SW480 (cell line): Measurements from ENCODE around the gene SHISAL2B.
"Not testable (repeated sequence)": the region's sequence is repeated elsewhere in the genome, so short reads cannot be mapped to it uniquely, and the experiment has no call there.

Experiments used
- DNase-seq: peaks from one replicate; pipeline ENCODE4 v3.0.0-alpha.2; 2016; ENCODE audit warnings: low spot score

The SHISAL2B gene

DNA sequence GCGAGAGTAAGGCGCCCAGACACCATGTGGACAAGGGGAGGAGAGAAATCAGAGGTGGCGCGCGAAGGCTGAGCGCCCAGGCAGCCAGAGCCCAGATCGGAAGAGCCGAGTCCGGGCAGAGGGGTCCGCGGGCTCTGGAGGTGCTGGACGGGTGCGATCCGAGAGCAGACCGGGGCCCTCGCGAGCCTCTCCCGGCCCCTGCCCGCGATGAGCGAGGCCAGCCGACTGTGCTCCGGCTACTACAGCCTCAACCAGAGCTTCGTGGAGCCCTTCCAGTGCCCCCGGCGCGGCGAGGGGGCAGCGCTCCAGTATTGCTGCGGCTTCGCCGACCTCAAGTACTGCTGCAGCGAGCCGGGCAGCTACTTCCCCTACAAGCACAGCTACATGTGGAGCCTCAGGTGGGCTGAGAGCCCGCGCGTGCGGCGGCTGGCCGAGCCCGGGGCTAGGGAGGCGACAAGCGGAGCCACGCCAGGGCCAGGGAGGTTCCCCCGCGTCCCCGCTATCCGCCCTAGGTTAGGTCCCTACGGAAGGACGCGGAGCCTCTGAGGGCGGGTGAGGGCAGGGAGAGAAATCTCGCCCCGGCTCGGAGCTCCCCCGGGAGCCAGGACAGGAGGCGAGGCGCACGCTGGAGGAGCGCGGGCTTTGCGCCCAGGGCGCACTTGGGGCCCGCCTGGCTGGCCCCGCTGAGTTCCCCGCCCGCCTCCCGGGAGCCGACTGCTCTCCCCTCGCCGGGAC, at the start of gene SHISAL2B:
TSS of gene SHISAL2B (plus strand) at position 87 of the 735 bp plus-strand sequence. CDS start at position 208, 121 bp downstream.
- DNase-seq = no peak

DNA sequence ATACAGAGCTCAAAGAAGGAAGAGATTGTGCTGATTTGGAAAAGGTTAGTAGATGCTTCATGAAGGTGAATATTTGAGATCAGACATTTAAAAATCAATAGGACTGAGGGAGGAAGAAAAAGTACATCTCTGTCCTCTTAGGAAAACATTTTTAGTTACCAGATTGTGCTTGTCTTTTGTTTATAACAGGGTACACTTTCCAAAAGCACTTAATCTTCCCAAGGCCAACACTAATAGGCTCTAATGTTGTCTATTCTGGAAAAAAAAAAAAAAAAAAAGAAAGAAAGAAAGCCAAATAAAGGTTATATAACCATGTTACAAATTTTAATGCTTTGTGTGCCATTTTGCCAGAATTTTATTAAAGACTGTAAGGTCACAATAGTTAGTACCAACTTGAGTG, 45.5 kb upstream of the SHISAL2B start:
- no peak for DNase-seq

DNA sequence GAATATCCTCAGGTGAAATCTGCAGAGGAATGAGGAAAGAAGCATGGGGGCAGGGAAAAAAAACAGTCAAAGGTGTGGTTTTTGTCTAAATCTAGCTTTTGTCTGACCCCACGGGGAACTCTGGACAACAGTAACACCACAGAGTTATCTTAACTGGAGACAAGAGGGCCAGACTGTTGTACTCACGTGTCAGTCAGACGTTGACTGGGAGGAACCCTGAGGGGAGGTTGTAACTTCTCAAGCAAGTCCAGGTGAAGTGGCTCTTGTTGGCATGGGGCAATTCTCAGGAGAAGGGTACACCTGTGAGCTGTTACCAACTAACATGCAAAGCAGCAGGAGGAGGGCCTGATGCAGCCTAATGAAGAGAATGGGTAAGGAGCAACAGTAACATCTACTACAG, 44.1 kb upstream of the SHISAL2B start:
- no peak for DNase-seq

DNA sequence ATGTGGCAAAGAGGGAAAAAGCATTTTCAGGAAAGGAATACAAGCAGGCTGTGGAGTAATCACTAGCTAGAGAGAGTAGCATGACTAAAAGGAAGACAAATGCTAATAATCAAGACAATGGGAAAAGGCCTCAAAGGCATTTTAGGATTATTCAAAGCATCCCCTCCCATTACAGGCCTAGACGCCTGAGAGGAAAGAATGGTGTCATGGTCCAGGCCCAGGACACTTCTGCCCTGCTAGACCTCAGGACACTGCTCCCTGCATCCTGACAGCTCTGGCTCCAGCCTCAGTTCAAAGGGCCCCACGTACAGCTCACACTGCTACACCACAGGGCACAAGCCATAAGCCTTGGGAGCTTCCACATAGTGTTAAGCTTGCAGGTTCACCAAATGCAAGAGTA, 40.8 kb upstream of the SHISAL2B start:
- DNase-seq = no peak

DNA sequence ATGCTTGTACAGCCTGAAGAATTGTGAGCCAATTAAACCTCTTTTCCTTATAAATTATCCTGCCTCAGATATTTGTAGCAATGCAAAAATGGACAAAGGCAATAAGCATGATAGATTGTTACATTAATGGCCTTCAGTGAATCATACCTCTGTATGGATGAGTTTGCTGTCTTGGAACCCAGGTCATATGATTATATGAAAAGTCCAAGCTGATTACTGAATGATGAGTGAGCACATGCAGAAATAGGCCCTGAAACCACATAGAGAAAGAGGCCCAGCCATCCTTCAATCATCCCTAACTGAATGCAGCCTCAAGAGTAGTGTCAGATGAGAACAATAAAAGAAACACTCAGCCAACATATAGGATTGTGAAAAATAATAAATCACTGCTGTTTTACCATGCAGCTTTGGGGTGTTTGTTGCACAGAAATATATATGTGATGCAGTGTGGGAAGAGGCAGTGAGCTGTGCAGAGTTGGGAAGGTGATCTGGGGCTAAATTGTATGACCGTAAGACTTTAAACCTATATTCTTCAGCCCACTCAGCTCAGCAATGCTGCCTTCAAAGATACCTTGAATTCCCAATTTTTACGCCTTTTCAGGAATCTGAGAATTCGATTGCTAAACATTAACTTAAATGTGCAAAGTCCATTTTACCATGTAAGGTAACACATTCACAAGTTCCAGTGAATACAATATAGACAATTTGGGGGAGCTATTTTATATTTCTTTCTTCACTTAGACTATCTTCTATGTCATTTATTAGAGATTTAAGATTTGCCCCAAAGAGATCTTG, 36.3 kb upstream of the SHISAL2B start:
- no peak for DNase-seq

DNA sequence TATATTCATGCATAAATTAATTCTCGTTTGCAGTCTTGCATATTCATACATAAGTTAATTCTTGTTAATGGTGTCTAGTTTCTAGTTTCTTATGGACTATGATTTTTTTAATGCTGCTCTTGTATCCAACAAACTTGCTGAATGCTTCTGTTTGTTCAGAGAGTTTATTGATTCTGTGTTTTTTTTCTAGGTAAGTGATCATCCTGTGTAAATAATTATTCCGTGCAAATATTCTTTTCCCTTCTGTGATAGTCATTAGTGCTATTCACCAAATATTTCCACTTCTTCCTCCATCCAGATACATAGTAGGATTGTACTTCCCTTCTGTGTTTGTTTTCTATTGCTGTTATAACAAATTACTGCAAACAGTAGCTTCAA, 35.8 kb upstream of the SHISAL2B start:
- no peak for DNase-seq

DNA sequence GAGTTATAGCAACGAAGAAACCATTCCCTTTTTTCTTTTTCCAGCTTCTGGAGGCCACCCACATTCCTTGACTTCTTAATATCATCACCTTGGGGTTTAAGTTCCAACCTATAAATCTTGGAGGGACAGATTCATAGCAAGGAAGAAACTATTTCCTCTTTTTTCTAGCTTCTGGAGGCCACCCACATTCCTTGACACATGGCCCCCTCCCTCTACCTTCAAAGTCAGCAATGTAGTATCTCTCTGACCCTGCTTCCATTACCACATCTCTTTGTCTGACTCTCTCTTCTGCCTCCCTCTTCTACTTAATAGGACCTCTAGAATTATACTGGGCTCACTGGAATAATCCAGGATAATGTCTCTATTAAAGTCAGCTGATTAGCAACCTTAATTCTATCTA, 34.7 kb upstream of the SHISAL2B start:
- no peak for DNase-seq

DNA sequence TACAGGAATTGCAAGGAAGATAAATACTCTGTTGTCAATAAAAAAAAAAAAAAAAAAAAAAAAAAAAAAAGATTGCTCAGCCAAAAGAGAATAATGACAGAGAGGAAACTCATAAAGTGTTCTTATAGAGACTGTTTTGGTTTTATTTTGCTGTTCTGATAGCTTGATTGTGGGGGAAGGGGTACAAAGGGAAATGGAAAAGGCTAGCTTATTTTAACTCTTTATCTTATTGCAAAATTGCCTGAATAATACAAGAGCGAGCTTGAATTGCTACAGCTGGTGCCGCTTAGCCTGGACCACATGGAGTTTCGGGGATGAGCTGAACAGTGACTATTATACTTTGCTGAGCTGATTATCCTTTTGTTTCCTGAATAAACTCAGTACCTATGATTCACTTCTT, 31.0 kb upstream of the SHISAL2B start:
- DNase-seq = no peak

DNA sequence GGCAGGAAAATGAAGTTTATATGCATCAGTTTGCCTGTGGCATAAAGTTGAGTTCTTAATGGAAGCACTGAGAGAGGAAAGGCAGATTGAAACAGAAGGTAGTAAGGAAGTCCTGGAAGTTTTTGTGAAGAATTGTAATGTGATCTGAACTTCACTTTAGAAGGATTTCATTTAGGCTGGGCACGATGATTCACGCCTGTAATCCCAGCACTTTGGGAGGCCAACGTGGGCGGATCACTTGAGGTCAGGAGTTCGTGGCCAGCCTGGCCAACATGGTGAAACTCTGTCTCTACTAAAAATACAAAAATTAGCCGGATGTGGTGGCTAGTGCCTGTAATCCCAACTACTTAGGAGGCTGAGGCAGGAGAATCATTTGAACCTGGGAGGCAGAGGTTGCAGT, 27.1 kb upstream of the SHISAL2B start:
- DNase-seq = not testable (repeated sequence)

DNA sequence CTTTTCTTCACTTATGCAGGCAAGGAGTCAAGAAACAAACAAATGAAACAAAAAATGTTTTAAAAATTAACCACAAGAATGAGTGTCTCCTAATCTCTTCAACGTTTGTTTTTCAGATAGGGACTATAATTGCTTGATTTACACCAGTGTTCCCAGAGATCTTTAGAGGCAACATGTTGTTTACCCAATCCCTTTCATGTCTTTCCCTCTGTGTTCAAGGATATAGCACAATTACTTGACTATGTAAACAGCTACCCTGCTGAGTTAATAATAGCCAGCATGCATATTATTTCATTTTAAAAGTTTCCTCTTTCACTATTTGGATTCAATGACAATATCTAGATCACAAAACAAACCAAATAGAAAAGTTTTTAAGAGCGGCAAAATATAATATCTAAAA, 25.1 kb upstream of the SHISAL2B start:
- DNase-seq = no peak

DNA sequence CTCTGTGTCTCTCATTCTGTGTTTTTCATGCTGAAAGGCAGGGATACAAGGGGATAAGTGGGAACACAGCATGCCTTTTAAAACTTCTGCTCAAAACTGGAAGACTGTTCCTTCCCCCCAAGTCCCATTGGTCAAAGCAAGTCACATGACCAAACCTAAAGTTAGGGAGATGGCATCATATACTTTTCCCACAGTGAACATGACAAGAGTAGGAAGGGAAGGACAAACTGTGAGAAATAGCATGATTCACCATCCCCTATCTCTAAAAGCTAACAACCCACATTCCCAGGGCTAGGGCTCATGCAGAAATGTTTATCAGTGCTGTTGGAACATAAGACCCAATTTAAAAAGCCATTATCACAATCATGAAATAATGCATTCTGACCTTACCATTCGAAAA, 24.2 kb upstream of the SHISAL2B start:
- no peak for DNase-seq

DNA sequence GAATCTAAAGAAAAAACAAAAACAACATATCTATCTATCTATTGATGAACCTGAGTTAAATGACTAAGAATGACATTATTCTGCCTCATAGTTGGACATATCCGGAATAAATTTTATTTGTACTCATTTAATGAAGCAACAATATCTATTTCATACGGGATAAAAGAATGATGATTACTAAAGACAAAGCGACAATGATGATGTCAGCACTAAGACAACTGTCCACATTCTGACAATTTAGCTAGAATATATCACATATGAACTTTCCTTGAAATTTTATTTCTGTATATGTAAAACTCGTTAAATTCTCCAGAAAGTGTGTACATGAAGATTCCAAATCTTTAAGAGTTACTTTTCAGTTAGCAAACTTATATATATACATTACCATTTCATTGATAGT, 23.2 kb upstream of the SHISAL2B start:
- no peak for DNase-seq

DNA sequence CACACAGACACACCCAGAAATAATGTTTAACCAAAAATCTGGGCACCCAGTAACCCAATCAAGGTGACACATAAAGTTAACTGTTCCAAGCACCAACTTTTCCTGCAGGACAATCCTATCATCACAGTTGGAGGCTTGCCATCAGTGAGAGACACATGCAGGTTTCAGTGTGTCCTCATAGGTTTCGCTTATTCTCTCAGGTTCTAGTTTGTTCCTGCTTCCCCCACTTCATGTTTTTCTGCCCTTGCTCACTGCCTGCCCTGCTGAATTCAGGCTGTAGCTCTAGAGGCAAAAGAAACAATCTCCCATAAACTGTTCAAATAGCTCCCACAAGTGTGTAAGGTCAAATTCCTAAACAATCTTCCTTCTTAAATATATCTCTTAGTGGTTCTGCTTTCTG, 20.0 kb upstream of the SHISAL2B start:
- DNase-seq = no peak

DNA sequence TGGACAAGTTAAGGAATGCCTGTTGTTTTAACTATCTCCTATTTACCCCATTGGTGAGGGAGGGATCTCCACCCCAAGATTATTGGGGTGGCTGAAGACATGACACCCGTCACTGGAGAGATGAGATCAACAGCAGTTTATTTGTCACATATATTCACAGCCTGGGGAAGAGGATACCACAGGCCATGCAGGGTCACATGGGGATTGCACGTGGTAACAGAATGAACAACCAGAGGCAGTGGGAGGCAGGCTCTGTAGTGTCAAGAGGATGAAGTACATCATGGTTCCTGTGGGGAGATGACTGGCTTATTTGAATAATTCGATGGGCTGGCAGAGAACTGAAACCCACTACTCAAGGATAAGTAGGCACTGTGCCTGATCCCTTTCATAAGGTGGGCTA, 18.6 kb upstream of the SHISAL2B start:
- no peak for DNase-seq

DNA sequence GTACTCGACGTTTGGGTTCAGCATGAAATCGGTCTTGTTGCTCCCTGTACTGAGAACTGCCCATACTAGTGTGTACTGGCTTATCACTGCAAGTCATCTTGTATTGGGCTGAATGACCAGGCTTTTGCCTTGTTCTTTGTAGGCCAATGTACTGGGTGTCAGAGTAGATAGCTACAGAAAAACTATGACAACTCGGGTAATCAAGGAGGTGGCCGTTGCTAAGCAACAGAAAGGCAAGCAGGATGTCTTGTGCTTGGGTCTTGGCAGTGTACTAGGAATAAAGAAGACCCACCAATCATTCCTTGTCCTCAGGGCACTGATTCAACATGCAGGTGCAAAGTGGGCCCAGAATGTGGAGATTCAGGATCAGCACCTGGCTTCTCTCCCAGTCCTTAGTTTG, 11.9 kb upstream of the SHISAL2B start:
- no peak for DNase-seq

DNA sequence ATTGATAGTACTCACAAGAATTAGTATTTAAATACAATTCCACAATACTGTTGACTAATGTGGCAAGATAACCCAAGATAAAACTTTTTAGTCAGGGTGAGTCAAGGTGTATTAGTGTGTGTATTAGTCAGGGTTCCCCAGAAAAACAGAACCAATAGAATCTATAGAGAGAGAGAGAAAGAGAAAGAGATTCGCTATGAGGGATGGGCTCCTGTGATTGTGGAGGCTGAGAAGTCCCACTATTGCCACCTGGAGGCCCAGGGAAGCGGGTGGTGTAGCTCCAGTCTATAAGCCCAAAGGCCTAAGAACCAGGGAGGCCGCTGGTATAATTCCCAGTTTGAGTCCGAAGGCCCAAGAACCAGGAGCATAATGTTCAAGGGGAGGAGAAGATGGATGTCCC, 10.0 kb upstream of the SHISAL2B start:
- DNase-seq = no peak

DNA sequence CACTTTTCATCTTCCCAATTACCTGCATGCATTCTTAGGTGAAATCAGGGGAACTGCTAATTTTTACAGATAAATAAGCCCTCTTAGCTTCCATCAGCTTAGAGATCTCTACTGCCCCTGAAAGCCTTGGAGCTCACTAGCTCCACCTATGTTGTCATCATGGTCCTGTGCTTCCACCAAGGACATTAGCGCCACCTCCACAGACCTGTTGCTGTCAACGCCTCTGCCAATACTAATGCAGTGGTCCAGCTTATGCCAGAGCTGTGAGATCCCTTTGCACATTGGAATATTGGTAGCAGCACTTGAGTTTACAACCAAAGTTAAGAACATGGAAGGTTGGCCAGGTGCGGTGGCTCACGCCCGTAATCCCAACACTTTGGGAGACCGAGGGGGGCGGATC, 7.7 kb upstream of the SHISAL2B start:
- no peak for DNase-seq

DNA sequence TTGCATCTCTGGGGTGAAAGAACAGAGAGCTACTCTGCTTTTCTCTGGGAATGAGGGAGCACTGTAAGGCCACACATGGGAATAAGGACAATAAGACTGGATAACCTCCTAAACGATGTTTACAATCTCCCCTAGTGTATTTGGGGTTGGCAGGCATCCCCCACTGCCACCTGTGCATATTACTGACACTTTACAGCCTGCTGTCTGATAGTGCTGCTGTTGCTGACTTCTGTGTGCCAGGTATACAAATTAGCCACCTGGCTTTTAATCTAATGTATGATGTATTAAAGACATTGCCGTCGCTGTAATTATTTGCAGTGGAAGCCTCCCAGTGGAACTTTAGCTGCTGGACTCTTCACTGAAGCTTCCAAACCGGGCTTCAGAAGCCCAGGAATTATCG, 4.4 kb upstream of the SHISAL2B start:
- no peak for DNase-seq

DNA sequence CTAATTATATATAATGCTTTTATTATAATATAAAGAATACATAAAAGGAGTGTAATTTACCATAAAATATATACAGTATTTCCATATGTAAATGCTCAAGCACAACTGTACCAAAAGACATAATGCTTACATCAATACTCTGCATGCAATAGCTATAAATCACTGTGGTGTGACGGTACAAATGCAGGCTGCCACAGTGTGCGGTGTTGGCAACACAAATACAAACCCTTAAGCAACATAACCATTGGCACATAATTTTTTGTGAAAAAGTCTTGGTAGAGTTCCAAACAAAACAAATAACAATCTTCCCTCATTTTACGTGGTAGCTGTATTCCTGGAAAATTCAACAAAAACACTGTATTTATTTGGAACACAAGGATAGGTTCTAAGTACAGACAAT, 1.9 kb upstream of the SHISAL2B start:
- no peak for DNase-seq

DNA sequence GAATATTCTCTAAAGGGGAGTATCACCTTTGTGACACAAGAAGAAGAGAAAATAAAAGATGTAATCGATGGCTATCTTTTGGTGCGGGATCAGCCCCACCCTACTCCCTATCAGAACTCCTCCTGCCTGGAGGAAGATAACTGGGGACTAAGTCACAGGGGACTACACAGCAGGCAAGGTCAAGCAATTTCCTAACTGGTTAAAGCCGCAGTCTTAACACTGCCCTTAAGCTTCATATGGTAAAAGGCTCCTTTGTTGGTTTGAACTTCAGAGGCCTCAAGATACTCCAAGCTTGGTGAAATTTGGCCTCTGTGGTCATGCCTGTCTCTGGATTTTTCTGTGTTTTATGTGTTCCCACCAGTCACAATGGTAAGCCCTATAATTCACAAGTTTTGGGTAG, 1.3 kb upstream of the SHISAL2B start:
- DNase-seq = no peak

DNA sequence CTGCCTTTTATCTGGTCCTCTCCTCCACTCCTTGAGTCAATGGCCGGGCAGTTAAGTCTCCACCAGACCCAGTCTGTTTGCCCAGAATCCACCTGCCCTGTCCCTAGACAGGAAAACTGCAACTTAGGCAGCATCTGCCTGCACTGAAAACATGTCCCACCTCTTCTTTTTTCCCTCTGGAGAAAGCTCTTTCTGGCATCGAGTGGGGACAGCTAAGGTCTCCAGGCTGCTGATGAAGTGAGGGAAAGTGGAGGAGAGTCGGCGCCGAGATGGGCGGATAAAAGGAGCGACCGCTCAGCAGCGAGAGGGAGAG, 243 bp upstream of the SHISAL2B start:
- no peak for DNase-seq

DNA sequence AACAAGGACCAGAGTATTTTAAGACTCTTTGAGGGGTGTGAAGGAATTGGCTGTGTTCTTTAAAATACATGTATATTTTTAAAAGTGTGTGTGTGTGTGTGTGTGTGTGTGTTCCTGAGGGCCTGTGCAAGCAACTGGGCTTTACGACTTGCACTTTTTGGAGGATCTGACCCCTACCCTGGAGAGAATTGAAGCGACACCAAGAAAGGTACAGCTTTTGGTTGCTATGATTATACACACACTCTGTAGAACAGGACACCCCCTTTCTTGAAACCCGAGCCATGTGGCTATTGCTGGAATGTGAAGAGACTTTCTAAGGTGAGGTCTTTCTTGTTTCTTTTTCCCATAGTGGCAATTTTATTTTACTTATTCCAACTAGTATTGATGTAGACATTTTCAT, 988 bp downstream of the SHISAL2B start:
- DNase-seq = no peak

DNA sequence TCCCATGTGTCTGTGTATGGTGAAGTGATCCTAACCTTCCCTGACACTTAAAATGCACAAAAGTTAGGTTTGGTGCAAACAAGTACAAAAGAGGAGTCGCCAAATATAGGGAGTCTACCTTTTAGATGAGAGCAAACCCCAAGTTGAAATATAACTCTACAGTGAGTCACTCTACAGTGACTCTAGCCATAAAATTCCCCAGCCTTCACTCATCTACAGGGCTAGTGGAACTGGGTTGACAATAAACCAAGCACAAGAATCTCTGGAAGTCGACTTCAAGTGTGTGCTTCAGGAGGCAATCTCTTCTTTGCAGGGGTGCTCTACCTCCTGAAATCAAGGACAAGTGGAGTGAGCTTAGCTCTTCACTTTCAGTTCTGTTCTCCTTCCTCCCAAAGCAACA, 3.3 kb downstream of the SHISAL2B start:
- DNase-seq = no peak

DNA sequence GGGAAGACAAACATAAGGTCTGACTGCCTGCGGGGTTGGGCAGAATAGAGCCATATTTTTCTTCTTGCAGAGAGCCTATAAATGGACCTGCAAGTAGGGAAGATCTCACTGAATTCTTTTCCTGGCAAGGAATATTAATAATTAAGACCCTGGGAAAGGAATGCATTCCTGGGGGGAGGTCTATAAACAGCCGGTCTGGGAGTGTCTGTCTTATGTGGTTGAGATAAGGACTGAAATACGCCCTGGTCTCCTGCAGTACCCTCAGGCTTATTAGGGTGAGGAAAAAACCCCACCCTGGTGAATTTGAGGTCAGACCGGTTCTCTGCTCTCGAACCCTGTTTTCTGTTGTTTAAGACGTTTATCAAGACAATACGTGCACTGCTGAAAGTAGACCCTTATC, 6.1 kb downstream of the SHISAL2B start:
- DNase-seq = not testable (repeated sequence)
